NCI-H1048 (cell line): ENCODE results near the gene LRBA.
"Not testable (repeated sequence)": the region's sequence is repeated elsewhere in the genome, so short reads cannot be mapped to it uniquely, and the experiment has no call there.

Experiments
- DNase-seq: peaks from one replicate; lab custom pipeline; 2025; lab: John Stamatoyannopoulos, UW

Gene LRBA, protein sequence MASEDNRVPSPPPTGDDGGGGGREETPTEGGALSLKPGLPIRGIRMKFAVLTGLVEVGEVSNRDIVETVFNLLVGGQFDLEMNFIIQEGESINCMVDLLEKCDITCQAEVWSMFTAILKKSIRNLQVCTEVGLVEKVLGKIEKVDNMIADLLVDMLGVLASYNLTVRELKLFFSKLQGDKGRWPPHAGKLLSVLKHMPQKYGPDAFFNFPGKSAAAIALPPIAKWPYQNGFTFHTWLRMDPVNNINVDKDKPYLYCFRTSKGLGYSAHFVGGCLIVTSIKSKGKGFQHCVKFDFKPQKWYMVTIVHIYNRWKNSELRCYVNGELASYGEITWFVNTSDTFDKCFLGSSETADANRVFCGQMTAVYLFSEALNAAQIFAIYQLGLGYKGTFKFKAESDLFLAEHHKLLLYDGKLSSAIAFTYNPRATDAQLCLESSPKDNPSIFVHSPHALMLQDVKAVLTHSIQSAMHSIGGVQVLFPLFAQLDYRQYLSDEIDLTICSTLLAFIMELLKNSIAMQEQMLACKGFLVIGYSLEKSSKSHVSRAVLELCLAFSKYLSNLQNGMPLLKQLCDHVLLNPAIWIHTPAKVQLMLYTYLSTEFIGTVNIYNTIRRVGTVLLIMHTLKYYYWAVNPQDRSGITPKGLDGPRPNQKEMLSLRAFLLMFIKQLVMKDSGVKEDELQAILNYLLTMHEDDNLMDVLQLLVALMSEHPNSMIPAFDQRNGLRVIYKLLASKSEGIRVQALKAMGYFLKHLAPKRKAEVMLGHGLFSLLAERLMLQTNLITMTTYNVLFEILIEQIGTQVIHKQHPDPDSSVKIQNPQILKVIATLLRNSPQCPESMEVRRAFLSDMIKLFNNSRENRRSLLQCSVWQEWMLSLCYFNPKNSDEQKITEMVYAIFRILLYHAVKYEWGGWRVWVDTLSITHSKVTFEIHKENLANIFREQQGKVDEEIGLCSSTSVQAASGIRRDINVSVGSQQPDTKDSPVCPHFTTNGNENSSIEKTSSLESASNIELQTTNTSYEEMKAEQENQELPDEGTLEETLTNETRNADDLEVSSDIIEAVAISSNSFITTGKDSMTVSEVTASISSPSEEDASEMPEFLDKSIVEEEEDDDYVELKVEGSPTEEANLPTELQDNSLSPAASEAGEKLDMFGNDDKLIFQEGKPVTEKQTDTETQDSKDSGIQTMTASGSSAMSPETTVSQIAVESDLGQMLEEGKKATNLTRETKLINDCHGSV (N-terminal part only)

GRCh38 chr4:151014521-151015458, at the start of gene LRBA:
TSS of gene LRBA (minus strand) at chr4:151015284. CDS start at chr4:151014642, 642 bp downstream.
- peak; percentile 66 for DNase-seq

- not testable (repeated sequence) for DNase-seq
Measured at GRCh38 chr4:151063143-151063542, 48.1 kb upstream of the LRBA start.

DNA sequence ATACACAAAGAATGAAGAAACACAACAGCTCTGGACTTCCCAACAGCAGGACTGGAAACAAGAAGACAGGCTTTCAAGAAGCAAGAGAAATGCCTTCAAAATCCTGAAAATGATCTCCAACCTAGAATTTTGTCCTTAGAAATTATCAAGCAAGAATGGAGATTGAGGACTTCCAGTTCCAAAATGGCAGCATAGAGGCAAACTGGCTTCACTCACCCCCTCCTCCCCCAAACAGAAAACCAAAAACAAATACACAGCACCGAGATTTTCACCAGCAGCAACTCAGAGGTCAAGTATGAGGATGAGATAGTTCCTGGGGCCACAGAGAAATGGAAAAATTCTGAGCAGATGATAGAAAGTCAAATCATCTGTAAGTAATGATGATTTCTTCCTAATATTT, 40.5 kb upstream of the LRBA start:
- no peak for DNase-seq

GRCh38 chr4:151052785-151053184, 37.7 kb upstream of the LRBA start:
- no peak for DNase-seq

GRCh38 chr4:151049430-151049884, 34.4 kb upstream of the LRBA start:
- no peak for DNase-seq

- DNase-seq = no peak
Measured at GRCh38 chr4:151048913-151049312, 33.8 kb upstream of the LRBA start.

- no peak for DNase-seq
Measured at GRCh38 chr4:151046609-151047008, 31.5 kb upstream of the LRBA start.

- DNase-seq = no peak
Measured at GRCh38 chr4:151045907-151046306, 30.8 kb upstream of the LRBA start.

- DNase-seq = no peak
Measured at GRCh38 chr4:151043803-151044515, 28.9 kb upstream of the LRBA start.

GRCh38 chr4:151039733-151040132, 24.6 kb upstream of the LRBA start:
- DNase-seq = no peak

- DNase-seq = no peak
Measured at GRCh38 chr4:151038452-151039157, 23.5 kb upstream of the LRBA start.

GRCh38 chr4:151035911-151036310, 20.8 kb upstream of the LRBA start:
- DNase-seq = no peak

GRCh38 chr4:151035328-151035727, 20.2 kb upstream of the LRBA start:
- no peak for DNase-seq

- DNase-seq = no peak
Measured at GRCh38 chr4:151034829-151035228, 19.7 kb upstream of the LRBA start.

DNA sequence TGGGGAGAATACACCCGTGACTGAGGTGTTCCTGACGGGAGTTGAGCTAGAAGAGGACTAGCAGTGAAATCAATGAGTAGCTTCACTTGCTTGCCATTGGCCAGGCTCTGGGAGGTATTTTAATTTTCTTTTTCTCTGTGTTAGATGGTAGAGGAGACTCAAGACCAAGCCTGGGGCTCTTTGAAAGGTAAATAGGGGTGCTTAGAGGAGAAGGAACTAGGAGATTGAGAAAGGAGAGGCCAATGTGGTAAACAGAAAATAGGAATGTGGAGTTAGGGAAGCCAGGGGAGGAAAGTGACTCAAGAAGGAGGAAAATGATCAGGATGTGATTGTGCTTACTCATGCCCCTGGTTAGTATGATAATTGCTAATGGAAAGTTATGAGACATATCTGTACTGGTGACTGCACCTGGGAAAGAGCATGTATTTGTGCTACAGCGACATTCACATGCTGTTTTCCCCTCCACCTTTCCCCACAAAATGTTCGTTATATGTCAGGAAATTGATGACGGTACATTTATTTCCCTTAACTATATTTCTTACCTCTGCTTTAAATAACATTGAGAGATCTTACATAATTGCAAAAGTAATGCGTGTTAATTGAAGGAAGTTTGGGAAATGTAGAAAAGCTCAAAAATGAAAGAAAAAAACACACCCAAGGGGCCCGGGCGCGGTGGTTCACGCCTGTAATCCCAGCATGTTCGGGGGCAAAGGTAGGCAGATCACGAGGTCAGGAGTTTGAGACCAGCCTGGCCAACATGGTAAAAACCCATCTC, 16.9 kb upstream of the LRBA start:
- no peak for DNase-seq

GRCh38 chr4:151029537-151029936, 14.5 kb upstream of the LRBA start:
- no peak for DNase-seq

DNA sequence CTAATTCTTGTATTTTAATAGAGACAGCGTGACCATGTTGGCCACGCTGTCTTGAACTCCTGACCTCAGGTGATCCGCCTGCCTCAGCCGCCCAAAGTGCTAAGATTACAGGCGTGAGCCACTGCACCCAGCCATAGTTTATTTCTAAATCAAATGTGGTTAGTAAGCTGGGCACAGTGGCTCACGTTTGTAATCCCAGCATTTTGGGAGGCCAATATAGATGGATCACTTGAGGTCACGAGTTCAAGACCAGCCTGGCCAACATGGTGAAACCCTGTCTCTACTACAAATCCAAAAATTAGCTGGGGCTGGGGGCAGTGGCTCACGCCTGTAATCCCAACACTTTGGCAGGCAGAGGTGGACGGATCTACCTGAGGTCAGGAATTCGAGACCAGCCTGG, 13.9 kb upstream of the LRBA start:
- not testable (repeated sequence) for DNase-seq

DNA sequence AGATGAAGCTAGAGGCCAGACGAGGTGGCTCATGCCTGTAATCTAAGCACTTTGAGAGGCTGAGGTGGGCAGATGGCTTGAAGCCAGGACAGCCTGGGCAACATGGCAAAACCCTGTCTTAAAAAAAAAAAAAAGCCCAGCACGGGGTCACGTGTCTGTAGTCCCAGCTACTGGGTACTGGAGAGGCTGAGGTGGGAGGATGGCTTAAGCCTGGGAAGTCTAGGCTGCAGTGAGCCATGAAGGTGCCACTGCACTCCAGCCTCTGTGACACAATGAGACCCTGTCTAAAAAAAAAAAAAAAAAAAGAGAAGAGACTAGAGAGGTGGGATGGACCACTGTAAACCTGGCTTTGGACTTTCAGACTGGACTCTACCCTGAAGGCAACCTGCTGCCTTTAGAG, 10.7 kb upstream of the LRBA start:
- DNase-seq = no peak

GRCh38 chr4:151022586-151022985, 7.5 kb upstream of the LRBA start:
- DNase-seq = no peak
